Keratinocyte (primary cell): ENCODE results near the gene CD44. TPM values are rescaled to one million over a fixed set of nuclear protein-coding genes. Genes with fewer than 3 reads are reported as not detected.

ENCODE experiments used
- DNase-seq: peaks from one replicate; pipeline ENCODE4 v3.0.0-alpha.2; 2011; ENCODE audit warnings: low read depth, missing footprints, low spot score
- FAIRE-seq: peaks from 2 replicates; lab custom pipeline; 2011; peaks lifted over from hg19 to GRCh38; lab: Jason Lieb, UNC
- H2AFZ ChIP-seq: 2 replicates; pipeline ENCODE4 v1.6.0; 2012; ENCODE audit warnings: low read length, control low read depth, inconsistent platforms; ENCODE audit not compliant: control insufficient read depth
- H3K27ac ChIP-seq: 2 replicates; pipeline ENCODE4 v1.5.1; 2011; ENCODE audit warnings: low read length; ENCODE audit not compliant: control insufficient read depth, insufficient read depth
- H3K27me3 ChIP-seq: 3 replicates; pipeline ENCODE4 v1.6.0; 2011; ENCODE audit warnings: low read length; ENCODE audit not compliant: control insufficient read depth, insufficient read depth; ENCODE audit errors: extremely low read depth
- H3K36me3 ChIP-seq, 2 experiments: 2 replicates in 1 of 2; 3 replicates in 1 of 2; pipeline ENCODE4 v1.5.1; 2011; ENCODE audit warnings: low read length in 2 of 2, mild to moderate bottlenecking in 1 of 2; ENCODE audit not compliant: control insufficient read depth in 2 of 2, insufficient read depth in 2 of 2; ENCODE audit errors: extremely low read depth in 1 of 2
- H3K4me1 ChIP-seq: 3 replicates; pipeline ENCODE4 v1.5.1; 2011; ENCODE audit warnings: low read length; ENCODE audit not compliant: control insufficient read depth, insufficient read depth; ENCODE audit errors: extremely low read depth
- H3K4me2 ChIP-seq: 3 replicates; pipeline ENCODE4 v1.6.0; 2011; ENCODE audit warnings: low read depth, low read length; ENCODE audit not compliant: control insufficient read depth, insufficient read depth; ENCODE audit errors: extremely low read depth
- H3K4me3 ChIP-seq, 3 experiments: fragments of 200-600 bp in 1 of 3; sonication (generic) in 1 of 3; 2 replicates in 2 of 3; 3 replicates in 1 of 3; pipeline ENCODE4 v1.5.1; 2011 to 2016; ENCODE audit warnings: low read length in 3 of 3, mild to moderate bottlenecking in 3 of 3, control low read depth in 2 of 3, inconsistent platforms in 1 of 3, low read depth in 1 of 3, mixed read lengths in 1 of 3, mixed run types in 1 of 3, moderate library complexity in 1 of 3; ENCODE audit not compliant: control insufficient read depth in 2 of 3, insufficient read depth in 2 of 3; ENCODE audit errors: extremely low read depth in 1 of 3
- H3K79me2 ChIP-seq: 2 replicates; pipeline ENCODE4 v1.6.0; 2012; ENCODE audit warnings: low read length; ENCODE audit not compliant: control insufficient read depth, insufficient read depth
- H3K9ac ChIP-seq: 3 replicates; pipeline ENCODE4 v1.6.0; 2011; ENCODE audit warnings: low read length; ENCODE audit not compliant: control insufficient read depth, insufficient read depth; ENCODE audit errors: extremely low read depth
- H3K9me1 ChIP-seq: 3 replicates; pipeline ENCODE4 v1.6.0; 2011; ENCODE audit warnings: low read length; ENCODE audit not compliant: control insufficient read depth, insufficient read depth; ENCODE audit errors: extremely low read depth
- H3K9me3 ChIP-seq: 2 replicates; pipeline ENCODE4 v1.5.1; 2012; ENCODE audit warnings: low read depth, low read length; ENCODE audit not compliant: control insufficient read depth
- H4K20me1 ChIP-seq: 3 replicates; pipeline ENCODE4 v1.6.0; 2011; ENCODE audit warnings: low read length; ENCODE audit not compliant: control insufficient read depth, insufficient read depth; ENCODE audit errors: extremely low read depth
- EZH2 ChIP-seq: IDR thresholded peaks from one replicate; pipeline ENCODE4 v1.6.1; 2012; ENCODE audit warnings: inconsistent platforms, mild to moderate bottlenecking, low read length, moderate library complexity
- dilution Hi-C: fragments of 300-500 bp; cut with MboI; formaldehyde crosslinking; loops from one replicate; pipeline ENCODE4 v1.7.0; 2020; ENCODE audit warnings: low sequenced_read_pairs; ENCODE audit not compliant: extremely low pct_ligation_motif_present
- polyA plus RNA-seq, 5 experiments: library from polyadenylated mRNA; depleted of rRNA in 3 of 5; stranded (reverse) in 3 of 5; stranded (forward) in 1 of 5; unstranded in 1 of 5; fragments of >200 nt; gene quantifications; 1 replicate in 1 of 5; 2 replicates in 3 of 5; 3 replicates in 1 of 5; pipeline versions ENCODE4 v1.2.1 to v1.2.3, GENCODE V29; 2011 to 2012; ENCODE audit warnings: missing spikeins in 2 of 5, low read depth in 1 of 5, low replicate concordance in 1 of 5
- TF ChIP-seq, protein P1 (sequence below), 3 experiments: IDR thresholded peaks in 1 of 3; conservative IDR thresholded peaks in 1 of 3; optimal IDR thresholded peaks in 1 of 3; 2 replicates in 2 of 3; 3 replicates in 1 of 3; pipeline versions ENCODE3 to v1.5.1; 2011; ENCODE audit warnings: low read length in 3 of 3, mild to moderate bottlenecking in 3 of 3, moderate library complexity in 2 of 3, control low read depth in 1 of 3, inconsistent platforms in 1 of 3; ENCODE audit not compliant: insufficient read depth in 2 of 3; ENCODE audit errors: extremely low read depth in 1 of 3

The CD44 gene
- polyA plus RNA-seq, 1 donor (not counting 4 experiments of a cell fraction or from before 2014, with no cell fraction given), result 2,038 TPM

DNA sequence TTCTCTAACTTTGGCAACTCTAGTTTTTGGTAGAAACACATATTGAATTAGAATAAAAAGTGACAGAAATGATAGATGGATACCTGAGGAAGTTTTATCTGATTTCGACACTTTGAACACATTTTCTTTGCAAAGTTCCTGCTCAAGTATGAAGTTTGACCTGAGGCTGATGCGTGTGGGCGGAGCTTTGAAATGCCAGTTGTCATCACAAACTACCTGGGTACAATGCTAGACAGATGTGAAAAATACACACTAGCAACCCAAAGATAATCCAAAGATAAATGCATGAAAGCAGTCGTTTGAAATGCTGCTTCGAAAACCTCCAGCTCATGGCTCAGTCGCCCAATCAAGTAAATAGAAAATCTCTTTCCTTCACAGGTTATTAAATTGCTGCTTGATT, 54.8 kb downstream of the CD44 start:
- Histone ChIP-seq H3K79me2 (peaks cover 82% of the 10 kb centered on the region), H3K4me1 (no peaks in the 10 kb centered on the region), H3K4me2 (no peak overlapping the region), H3K27ac (no peak overlapping the region), H4K20me1 (peaks cover 24% of the 10 kb centered on the region), H2AFZ (no peak overlapping the region), H3K27me3 (no peaks in the 10 kb centered on the region), H3K4me3 (no peak overlapping the region), H3K9ac (no peak overlapping the region), H3K9me1 (no peaks in the 10 kb centered on the region), H3K36me3 (peaks cover 57 to 61% of the 10 kb centered on the region in 2 experiments), H3K9me3 (no peaks in the 10 kb centered on the region)
- DNase-seq, result no peak
- no peak for FAIRE-seq
- dilution Hi-C loops, result no loop called here
- TF ChIP-seq EZH2, result no peak
- TF ChIP-seq, protein P1, sequence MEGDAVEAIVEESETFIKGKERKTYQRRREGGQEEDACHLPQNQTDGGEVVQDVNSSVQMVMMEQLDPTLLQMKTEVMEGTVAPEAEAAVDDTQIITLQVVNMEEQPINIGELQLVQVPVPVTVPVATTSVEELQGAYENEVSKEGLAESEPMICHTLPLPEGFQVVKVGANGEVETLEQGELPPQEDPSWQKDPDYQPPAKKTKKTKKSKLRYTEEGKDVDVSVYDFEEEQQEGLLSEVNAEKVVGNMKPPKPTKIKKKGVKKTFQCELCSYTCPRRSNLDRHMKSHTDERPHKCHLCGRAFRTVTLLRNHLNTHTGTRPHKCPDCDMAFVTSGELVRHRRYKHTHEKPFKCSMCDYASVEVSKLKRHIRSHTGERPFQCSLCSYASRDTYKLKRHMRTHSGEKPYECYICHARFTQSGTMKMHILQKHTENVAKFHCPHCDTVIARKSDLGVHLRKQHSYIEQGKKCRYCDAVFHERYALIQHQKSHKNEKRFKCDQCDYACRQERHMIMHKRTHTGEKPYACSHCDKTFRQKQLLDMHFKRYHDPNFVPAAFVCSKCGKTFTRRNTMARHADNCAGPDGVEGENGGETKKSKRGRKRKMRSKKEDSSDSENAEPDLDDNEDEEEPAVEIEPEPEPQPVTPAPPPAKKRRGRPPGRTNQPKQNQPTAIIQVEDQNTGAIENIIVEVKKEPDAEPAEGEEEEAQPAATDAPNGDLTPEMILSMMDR (optimal IDR thresholded peaks at IDR 0.05 in 1 of 3, IDR thresholded peaks at IDR 0.05 in 1 of 3, conservative IDR thresholded peaks at IDR 0.05 in 1 of 3; ENCODE audit: extremely low read depth in 1 of 3, insufficient read depth in 2 of 3, low read length in 3 of 3), result no peak

- dilution Hi-C loops, result no loop called here
- Histone ChIP-seq H3K9ac (no peak overlapping the region), H4K20me1 (peaks cover 12% of the 10 kb centered on the region), H3K27ac (no peak overlapping the region), H3K4me3 (no peak overlapping the region), H3K4me1 (no peaks in the 10 kb centered on the region), H3K9me1 (no peaks in the 10 kb centered on the region), H3K79me2 (peaks cover 70% of the 10 kb centered on the region), H3K36me3 (peaks cover 44 to 49% of the 10 kb centered on the region in 2 experiments), H2AFZ (no peak overlapping the region), H3K9me3 (no peaks in the 10 kb centered on the region), H3K27me3 (no peaks in the 10 kb centered on the region), H3K4me2 (no peak overlapping the region)
- TF ChIP-seq EZH2, result no peak
- TF ChIP-seq, protein P1 (optimal IDR thresholded peaks at IDR 0.05 in 1 of 3, IDR thresholded peaks at IDR 0.05 in 1 of 3, conservative IDR thresholded peaks at IDR 0.05 in 1 of 3; ENCODE audit: extremely low read depth in 1 of 3, insufficient read depth in 2 of 3, low read length in 3 of 3), result no peak
- no peak for FAIRE-seq
- DNase-seq, result no peak
These were observed 58.3 kb downstream of the CD44 start for GRCh38 chr11:35197292-35197691.
